GM12874 (cell line): ENCODE data around the gene ATG9B.

Experiments used
- CTCF ChIP-seq: IDR thresholded peaks from 2 replicates; pipeline ENCODE4 v1.5.1; 2011; ENCODE audit warnings: low read depth, mild to moderate bottlenecking, control low read depth, low read length, moderate library complexity; ENCODE audit not compliant: insufficient read depth

ATG9B gene

DNA sequence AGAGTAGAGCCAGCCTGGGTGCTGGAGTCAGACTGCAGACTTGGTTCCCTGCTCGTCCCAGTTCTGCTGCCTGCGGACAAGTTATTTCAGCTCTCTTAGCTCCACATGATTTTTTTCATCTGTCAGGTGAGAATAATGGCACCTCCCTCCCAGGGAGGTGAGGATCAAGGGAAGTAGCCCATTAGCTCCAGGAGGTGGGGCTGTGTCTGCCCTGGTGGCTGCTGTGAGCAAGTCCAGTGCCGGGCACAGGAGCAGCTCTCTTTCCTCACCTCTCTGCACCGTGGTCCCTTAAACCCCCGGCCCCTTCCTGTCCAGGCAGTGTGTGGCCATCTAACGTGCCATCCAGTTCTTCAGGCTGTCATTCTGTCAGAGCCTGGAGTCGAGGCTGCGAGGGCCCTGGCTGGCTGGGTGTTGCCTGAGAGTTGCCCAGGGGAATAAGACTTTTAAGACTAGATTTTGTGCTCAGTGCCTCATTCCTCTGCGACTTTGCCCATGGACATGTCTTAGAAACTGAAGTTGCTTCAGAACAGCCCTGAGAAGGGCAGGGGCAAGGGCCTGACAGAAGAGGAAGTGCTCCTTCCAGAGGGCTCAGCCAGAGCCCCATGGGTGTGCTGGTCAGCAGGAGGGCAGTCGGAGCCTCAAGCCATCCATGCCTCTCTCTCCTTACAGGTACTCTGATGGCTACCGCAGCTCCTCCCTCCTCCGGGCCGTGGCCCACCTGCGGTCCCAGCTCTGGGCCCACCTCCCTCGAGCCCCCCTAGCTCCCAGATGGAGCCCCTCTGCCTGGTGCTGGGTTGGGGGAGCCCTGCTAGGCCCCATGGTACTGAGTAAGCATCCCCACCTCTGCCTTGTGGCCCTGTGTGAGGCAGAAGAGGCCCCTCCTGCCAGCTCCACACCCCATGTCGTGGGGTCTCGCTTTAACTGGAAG lies 8.9 kb upstream of the ATG9B start:
- TF ChIP-seq CTCF = no peak

DNA sequence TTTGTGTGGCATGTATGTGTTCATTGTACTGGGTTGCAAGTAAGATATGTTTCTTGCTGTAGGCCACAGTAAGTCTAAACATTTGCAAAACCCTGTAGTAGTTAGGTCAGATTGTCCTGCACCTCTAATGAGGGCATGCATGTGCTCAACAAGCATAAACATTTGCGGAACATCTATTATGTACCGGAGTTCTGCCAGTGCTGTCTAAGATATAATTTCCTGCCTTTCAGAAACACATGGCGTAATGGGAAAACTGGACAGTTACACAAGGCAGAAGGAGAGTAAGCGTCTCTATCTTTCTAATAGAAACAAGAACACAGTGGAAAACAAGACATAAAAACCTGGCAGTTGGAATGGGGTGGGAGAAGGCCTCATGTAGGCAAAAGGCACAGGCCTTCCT lies 6.7 kb upstream of the ATG9B start:
- no peak for TF ChIP-seq CTCF

GRCh38 chr7:151028948-151029501 lies 4.7 kb upstream of the ATG9B start:
- no peak for TF ChIP-seq CTCF

- TF ChIP-seq CTCF = peak; percentile 40
Observed at GRCh38 chr7:151028131-151028947, 4.0 kb upstream of the ATG9B start, which contains the start of gene ABCB8. TSS of gene ABCB8 (plus strand) at chr7:151028450. CDS start at chr7:151028516, 66 bp downstream.

DNA sequence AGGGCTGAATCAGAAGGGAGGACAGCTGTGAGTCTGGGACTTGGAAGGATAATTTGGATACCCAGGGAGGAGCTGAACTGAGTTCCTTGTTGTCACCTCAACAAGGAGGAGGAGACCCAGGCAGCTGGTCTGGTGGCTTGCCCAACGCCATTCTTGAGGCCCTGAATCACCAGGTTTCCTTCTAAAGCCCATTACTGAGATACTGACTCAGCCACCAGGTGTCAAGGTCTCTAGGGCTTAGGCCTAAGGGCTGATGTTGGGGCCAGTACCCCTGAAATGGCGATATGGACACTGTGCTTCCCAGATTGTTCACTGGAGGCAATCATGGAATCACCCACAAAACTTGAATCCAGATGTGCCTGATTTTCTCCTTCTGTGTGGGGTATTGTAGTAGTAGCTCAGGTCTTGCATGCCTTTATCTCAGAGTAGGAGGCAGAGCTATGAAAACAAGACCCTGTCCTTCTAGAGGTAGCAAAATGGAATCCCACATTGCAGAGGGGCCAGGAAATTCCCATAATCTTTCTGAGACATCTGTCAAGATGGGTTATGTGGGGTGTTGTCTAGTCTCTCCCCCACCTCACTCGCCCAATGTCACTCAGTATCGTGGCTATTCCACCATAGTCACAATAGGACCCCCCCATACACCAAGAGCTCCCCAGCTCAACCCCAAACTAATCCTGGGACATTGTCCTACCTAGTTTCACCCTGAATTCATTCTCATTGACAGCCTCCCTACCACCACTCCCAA lies 1.8 kb upstream of the ATG9B start:
- TF ChIP-seq CTCF = no peak

GRCh38 chr7:151023232-151023631 lies 1.1 kb downstream of the ATG9B start:
- no peak for TF ChIP-seq CTCF
